Tibial artery (tissue), 4 donors: ENCODE data around the gene ATP2A3.

Experiments used
- DNase-seq, 2 donors: peaks; one replicate each; pipeline ENCODE4 v3.0.0-alpha.2; 2019
- H3K27ac ChIP-seq, 2 donors: fragments of 200-600 bp; sonication (generic) in 1 of 2; 1 replicate in 1 of 2; 2 replicates in 1 of 2; pipeline ENCODE4 v1.5.1; 2018 to 2019; ENCODE audit warnings: mild to moderate bottlenecking in 1 of 2
- H3K27me3 ChIP-seq, 2 donors: fragments of 200-600 bp; sonication (generic) in 1 of 2; one replicate each; pipeline versions ENCODE4 v1.5.1 to v1.6.0; 2016 to 2019
- H3K36me3 ChIP-seq, 3 donors: fragments of 200-600 bp; sonication (generic) in 2 of 3; one replicate each; pipeline ENCODE4 v1.5.1; 2016 to 2019; ENCODE audit warnings: mild to moderate bottlenecking in 2 of 3
- H3K4me1 ChIP-seq, 4 donors: fragments of 200-600 bp; sonication (generic) in 2 of 4; 1 replicate in 3 of 4; 2 replicates in 1 of 4; pipeline ENCODE4 v1.5.1; 2016 to 2019
- H3K4me3 ChIP-seq, 2 donors: fragments of 200-600 bp; sonication (generic) in 1 of 2; 1 replicate in 1 of 2; 2 replicates in 1 of 2; pipeline ENCODE4 v1.5.1; 2018 to 2019; ENCODE audit warnings: mild to moderate bottlenecking in 2 of 2
- H3K9me3 ChIP-seq, 3 donors: fragments of 200-600 bp; sonication (generic) in 1 of 3; one replicate each; pipeline ENCODE4 v1.5.1; 2016 to 2019
- CTCF ChIP-seq, 2 experiments: fragments of 200-600 bp in 1 of 2; fragments of 450-650 bp in 1 of 2; IDR thresholded peaks; one replicate each; pipeline ENCODE4 v1.5.1; 2017 to 2019; ENCODE audit warnings: antibody characterized with exemption in 2 of 2, mild to moderate bottlenecking in 1 of 2, moderate library complexity in 1 of 2
- intact Hi-C: fragments of 100-400 bp; cut with DNase I; formaldehyde crosslinking; loops from one replicate; pipeline ENCODE4 v1.15.0; 2023; ENCODE audit warnings: low total_unique reads

The ATP2A3 gene

GRCh38 chr17:3983606-3984484 is 19.6 kb upstream of the ATP2A3 start:
- H3K36me3 ChIP-seq: no peaks in the 10 kb centered on the region
- H3K9me3 ChIP-seq: no peaks in the 10 kb centered on the region
- H3K27me3 ChIP-seq: no peaks in the 10 kb centered on the region
- no peak for TF ChIP-seq CTCF (IDR thresholded peaks at IDR 0.05)
- peaks cover 0 to 23% (median 4%) of the 10 kb centered on the region in 4 donors for H3K4me1 ChIP-seq
- H3K4me3 ChIP-seq: no peak overlapping the region
- no peak overlapping the region for H3K27ac ChIP-seq
- intact Hi-C loops: no loop called here
- no peak for DNase-seq

GRCh38 chr17:3982541-3983017 is 18.3 kb upstream of the ATP2A3 start:
- intact Hi-C loops: no loop called here
- DNase-seq: no peak
- no peak overlapping the region for H3K4me3 ChIP-seq
- no peaks in the 10 kb centered on the region for H3K9me3 ChIP-seq
- H3K27ac ChIP-seq: no peak overlapping the region
- H3K4me1 ChIP-seq: peaks cover 0 to 23% (median 2%) of the 10 kb centered on the region in 4 donors
- no peak for TF ChIP-seq CTCF (IDR thresholded peaks at IDR 0.05)
- H3K36me3 ChIP-seq: no peaks in the 10 kb centered on the region
- H3K27me3 ChIP-seq: no peaks in the 10 kb centered on the region

GRCh38 chr17:3982113-3982512 is 17.9 kb upstream of the ATP2A3 start:
- Histone ChIP-seq H3K4me3 (no peak overlapping the region), H3K36me3 (no peaks in the 10 kb centered on the region), H3K9me3 (no peaks in the 10 kb centered on the region), H3K27me3 (no peaks in the 10 kb centered on the region), H3K27ac (no peak overlapping the region), H3K4me1 (peaks cover 0 to 28% (median 7%) of the 10 kb centered on the region in 4 donors)
- intact Hi-C loops: no loop called here
- TF ChIP-seq CTCF (IDR thresholded peaks at IDR 0.05): no peak
- no peak for DNase-seq

GRCh38 chr17:3981455-3981854 is 17.2 kb upstream of the ATP2A3 start:
- Histone ChIP-seq H3K27ac (no peak overlapping the region), H3K27me3 (no peaks in the 10 kb centered on the region), H3K36me3 (no peaks in the 10 kb centered on the region), H3K4me1 (peaks cover 0 to 34% (median 13%) of the 10 kb centered on the region in 4 donors), H3K9me3 (no peaks in the 10 kb centered on the region), H3K4me3 (no peak overlapping the region)
- intact Hi-C loops: no loop called here
- DNase-seq: no peak
- TF ChIP-seq CTCF (IDR thresholded peaks at IDR 0.05): no peak

- no peak for DNase-seq
- H3K9me3 ChIP-seq: no peaks in the 10 kb centered on the region
- H3K4me1 ChIP-seq: peaks cover 0 to 32% (median 17%) of the 10 kb centered on the region in 4 donors
- H3K36me3 ChIP-seq: no peaks in the 10 kb centered on the region
- no peaks in the 10 kb centered on the region for H3K27me3 ChIP-seq
- intact Hi-C loops: no loop called here
- TF ChIP-seq CTCF (IDR thresholded peaks at IDR 0.05): no peak
- no peak overlapping the region for H3K27ac ChIP-seq
- no peak overlapping the region for H3K4me3 ChIP-seq
Measured at GRCh38 chr17:3980381-3981014, 16.3 kb upstream of the ATP2A3 start.
